ENCODE measurements around the gene TNFAIP8.

GRCh38 chr5:119371146-119371545 is 15.3 kb downstream of the TNFAIP8 start:
- TF ChIP-seq CTCF (IDR thresholded peaks at IDR 0.05; ENCODE audit: low read depth, low read length) (no peak), EZH2phosphoT487 (IDR thresholded peaks at IDR 0.05; ENCODE audit: low read depth) (no peak)

All from OCI-LY3 (cell line).